Keratinocyte (primary cell): Measurements from ENCODE around the gene PROCR. TPM values are rescaled to one million over a fixed set of nuclear protein-coding genes. Genes with fewer than 3 reads are reported as not detected.
"Not testable (repeated sequence)": the region's sequence is repeated elsewhere in the genome, so short reads cannot be mapped to it uniquely, and the experiment has no call there.

Experiments
- DNase-seq: peaks from one replicate; pipeline ENCODE4 v3.0.0-alpha.2; 2011; ENCODE audit warnings: low read depth, missing footprints, low spot score
- FAIRE-seq: peaks from 2 replicates; lab custom pipeline; 2011; peaks lifted over from hg19 to GRCh38; lab: Jason Lieb, UNC
- H2AFZ ChIP-seq: 2 replicates; pipeline ENCODE4 v1.6.0; 2012; ENCODE audit warnings: low read length, control low read depth, inconsistent platforms; ENCODE audit not compliant: control insufficient read depth
- H3K27ac ChIP-seq: 2 replicates; pipeline ENCODE4 v1.5.1; 2011; ENCODE audit warnings: low read length; ENCODE audit not compliant: control insufficient read depth, insufficient read depth
- H3K27me3 ChIP-seq: 3 replicates; pipeline ENCODE4 v1.6.0; 2011; ENCODE audit warnings: low read length; ENCODE audit not compliant: control insufficient read depth, insufficient read depth; ENCODE audit errors: extremely low read depth
- H3K36me3 ChIP-seq, 2 experiments: 2 replicates in 1 of 2; 3 replicates in 1 of 2; pipeline ENCODE4 v1.5.1; 2011; ENCODE audit warnings: low read length in 2 of 2, mild to moderate bottlenecking in 1 of 2; ENCODE audit not compliant: control insufficient read depth in 2 of 2, insufficient read depth in 2 of 2; ENCODE audit errors: extremely low read depth in 1 of 2
- H3K4me1 ChIP-seq: 3 replicates; pipeline ENCODE4 v1.5.1; 2011; ENCODE audit warnings: low read length; ENCODE audit not compliant: control insufficient read depth, insufficient read depth; ENCODE audit errors: extremely low read depth
- H3K4me2 ChIP-seq: 3 replicates; pipeline ENCODE4 v1.6.0; 2011; ENCODE audit warnings: low read depth, low read length; ENCODE audit not compliant: control insufficient read depth, insufficient read depth; ENCODE audit errors: extremely low read depth
- H3K4me3 ChIP-seq, 3 experiments: fragments of 200-600 bp in 1 of 3; sonication (generic) in 1 of 3; 2 replicates in 2 of 3; 3 replicates in 1 of 3; pipeline ENCODE4 v1.5.1; 2011 to 2016; ENCODE audit warnings: low read length in 3 of 3, mild to moderate bottlenecking in 3 of 3, control low read depth in 2 of 3, inconsistent platforms in 1 of 3, low read depth in 1 of 3, mixed read lengths in 1 of 3, mixed run types in 1 of 3, moderate library complexity in 1 of 3; ENCODE audit not compliant: control insufficient read depth in 2 of 3, insufficient read depth in 2 of 3; ENCODE audit errors: extremely low read depth in 1 of 3
- H3K79me2 ChIP-seq: 2 replicates; pipeline ENCODE4 v1.6.0; 2012; ENCODE audit warnings: low read length; ENCODE audit not compliant: control insufficient read depth, insufficient read depth
- H3K9ac ChIP-seq: 3 replicates; pipeline ENCODE4 v1.6.0; 2011; ENCODE audit warnings: low read length; ENCODE audit not compliant: control insufficient read depth, insufficient read depth; ENCODE audit errors: extremely low read depth
- H3K9me1 ChIP-seq: 3 replicates; pipeline ENCODE4 v1.6.0; 2011; ENCODE audit warnings: low read length; ENCODE audit not compliant: control insufficient read depth, insufficient read depth; ENCODE audit errors: extremely low read depth
- H3K9me3 ChIP-seq: 2 replicates; pipeline ENCODE4 v1.5.1; 2012; ENCODE audit warnings: low read depth, low read length; ENCODE audit not compliant: control insufficient read depth
- H4K20me1 ChIP-seq: 3 replicates; pipeline ENCODE4 v1.6.0; 2011; ENCODE audit warnings: low read length; ENCODE audit not compliant: control insufficient read depth, insufficient read depth; ENCODE audit errors: extremely low read depth
- EZH2 ChIP-seq: IDR thresholded peaks from one replicate; pipeline ENCODE4 v1.6.1; 2012; ENCODE audit warnings: inconsistent platforms, mild to moderate bottlenecking, low read length, moderate library complexity
- dilution Hi-C: fragments of 300-500 bp; cut with MboI; formaldehyde crosslinking; loops from one replicate; pipeline ENCODE4 v1.7.0; 2020; ENCODE audit warnings: low sequenced_read_pairs; ENCODE audit not compliant: extremely low pct_ligation_motif_present
- polyA plus RNA-seq, 5 experiments: library from polyadenylated mRNA; depleted of rRNA in 3 of 5; stranded (reverse) in 3 of 5; stranded (forward) in 1 of 5; unstranded in 1 of 5; fragments of >200 nt; gene quantifications; 1 replicate in 1 of 5; 2 replicates in 3 of 5; 3 replicates in 1 of 5; pipeline versions ENCODE4 v1.2.1 to v1.2.3, GENCODE V29; 2011 to 2012; ENCODE audit warnings: missing spikeins in 2 of 5, low read depth in 1 of 5, low replicate concordance in 1 of 5
- TF ChIP-seq, protein P1 (sequence below), 3 experiments: IDR thresholded peaks in 1 of 3; conservative IDR thresholded peaks in 1 of 3; optimal IDR thresholded peaks in 1 of 3; 2 replicates in 2 of 3; 3 replicates in 1 of 3; pipeline versions ENCODE3 to v1.5.1; 2011; ENCODE audit warnings: low read length in 3 of 3, mild to moderate bottlenecking in 3 of 3, moderate library complexity in 2 of 3, control low read depth in 1 of 3, inconsistent platforms in 1 of 3; ENCODE audit not compliant: insufficient read depth in 2 of 3; ENCODE audit errors: extremely low read depth in 1 of 3

Gene PROCR
- polyA plus RNA-seq, 1 donor (not counting 4 experiments of a cell fraction or from before 2014, with no cell fraction given) = 74.1 TPM

- no peaks in the 10 kb centered on the region for H3K4me1 ChIP-seq
- no peak overlapping the region for H3K4me3 ChIP-seq
- no peak overlapping the region for H3K27ac ChIP-seq
- no peak overlapping the region for H3K4me2 ChIP-seq
- H3K9me1 ChIP-seq = no peaks in the 10 kb centered on the region
- no peak for DNase-seq
- no peaks in the 10 kb centered on the region for H3K79me2 ChIP-seq
- H3K27me3 ChIP-seq = no peaks in the 10 kb centered on the region
- no peaks in the 10 kb centered on the region for H3K36me3 ChIP-seq
- no peak for FAIRE-seq
- TF ChIP-seq, protein P1, sequence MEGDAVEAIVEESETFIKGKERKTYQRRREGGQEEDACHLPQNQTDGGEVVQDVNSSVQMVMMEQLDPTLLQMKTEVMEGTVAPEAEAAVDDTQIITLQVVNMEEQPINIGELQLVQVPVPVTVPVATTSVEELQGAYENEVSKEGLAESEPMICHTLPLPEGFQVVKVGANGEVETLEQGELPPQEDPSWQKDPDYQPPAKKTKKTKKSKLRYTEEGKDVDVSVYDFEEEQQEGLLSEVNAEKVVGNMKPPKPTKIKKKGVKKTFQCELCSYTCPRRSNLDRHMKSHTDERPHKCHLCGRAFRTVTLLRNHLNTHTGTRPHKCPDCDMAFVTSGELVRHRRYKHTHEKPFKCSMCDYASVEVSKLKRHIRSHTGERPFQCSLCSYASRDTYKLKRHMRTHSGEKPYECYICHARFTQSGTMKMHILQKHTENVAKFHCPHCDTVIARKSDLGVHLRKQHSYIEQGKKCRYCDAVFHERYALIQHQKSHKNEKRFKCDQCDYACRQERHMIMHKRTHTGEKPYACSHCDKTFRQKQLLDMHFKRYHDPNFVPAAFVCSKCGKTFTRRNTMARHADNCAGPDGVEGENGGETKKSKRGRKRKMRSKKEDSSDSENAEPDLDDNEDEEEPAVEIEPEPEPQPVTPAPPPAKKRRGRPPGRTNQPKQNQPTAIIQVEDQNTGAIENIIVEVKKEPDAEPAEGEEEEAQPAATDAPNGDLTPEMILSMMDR (optimal IDR thresholded peaks at IDR 0.05 in 1 of 3, IDR thresholded peaks at IDR 0.05 in 1 of 3, conservative IDR thresholded peaks at IDR 0.05 in 1 of 3; ENCODE audit: extremely low read depth in 1 of 3, insufficient read depth in 2 of 3, low read length in 3 of 3) = no peak
- TF ChIP-seq EZH2 = no peak
- H2AFZ ChIP-seq = no peak overlapping the region
- dilution Hi-C loops = no loop called here
- no peaks in the 10 kb centered on the region for H3K9me3 ChIP-seq
- H3K9ac ChIP-seq = no peak overlapping the region
- no peaks in the 10 kb centered on the region for H4K20me1 ChIP-seq
Measured at GRCh38 chr20:35187584-35188190, 15.8 kb downstream of the PROCR start.

- dilution Hi-C loops, H3K27ac ChIP-seq: not testable (repeated sequence)
Measured at GRCh38 chr20:35189223-35189622, 17.4 kb downstream of the PROCR start.

GRCh38 chr20:35190556-35190955 is 18.7 kb downstream of the PROCR start:
- dilution Hi-C loops = loop anchor here (5.0 kb wide), 1 partner anchor 72 kb away; no protein-coding TSS in a partner anchor
- no peak overlapping the region for H3K4me2 ChIP-seq
- H2AFZ ChIP-seq = no peak overlapping the region
- TF ChIP-seq EZH2 = no peak
- TF ChIP-seq, protein P1 (optimal IDR thresholded peaks at IDR 0.05 in 1 of 3, IDR thresholded peaks at IDR 0.05 in 1 of 3, conservative IDR thresholded peaks at IDR 0.05 in 1 of 3; ENCODE audit: extremely low read depth in 1 of 3, insufficient read depth in 2 of 3, low read length in 3 of 3) = no peak
- no peak overlapping the region for H3K27ac ChIP-seq
- H3K9me1 ChIP-seq = no peaks in the 10 kb centered on the region
- FAIRE-seq = no peak
- no peaks in the 10 kb centered on the region for H3K79me2 ChIP-seq
- H3K27me3 ChIP-seq = no peaks in the 10 kb centered on the region
- H3K4me1 ChIP-seq = no peaks in the 10 kb centered on the region
- no peaks in the 10 kb centered on the region for H4K20me1 ChIP-seq
- no peaks in the 10 kb centered on the region for H3K36me3 ChIP-seq
- no peak overlapping the region for H3K4me3 ChIP-seq
- no peaks in the 10 kb centered on the region for H3K9me3 ChIP-seq
- H3K9ac ChIP-seq = no peak overlapping the region
- no peak for DNase-seq

More at GRCh38 chr20:35189223-35189622, 17.4 kb downstream of the PROCR start:
- H3K79me2 ChIP-seq, FAIRE-seq, H2AFZ ChIP-seq, H4K20me1 ChIP-seq, H3K4me2 ChIP-seq, H3K9me1 ChIP-seq, H3K4me1 ChIP-seq, H3K9ac ChIP-seq, H3K36me3 ChIP-seq, DNase-seq, H3K27me3 ChIP-seq, H3K4me3 ChIP-seq, H3K9me3 ChIP-seq: not testable (repeated sequence)
